Embryonic facial prominence (tissue), 1 donor: Measurements from ENCODE around the gene CCDC27.

Source experiments
- DNase-seq: peaks from one replicate; pipeline ENCODE4 v3.0.0-alpha.2; 2016; ENCODE audit errors: extremely low spot score

The CCDC27 gene

GRCh38 chr1:3774946-3775489, 22.8 kb downstream of the CCDC27 start:
- DNase-seq: no peak

- no peak for DNase-seq
These were observed 23.4 kb downstream of the CCDC27 start for GRCh38 chr1:3775490-3776230.

- no peak for DNase-seq
These were observed 24.1 kb downstream of the CCDC27 start for GRCh38 chr1:3776231-3776961.

- no peak for DNase-seq
These were observed 24.9 kb downstream of the CCDC27 start for GRCh38 chr1:3777078-3777547.

- DNase-seq: no peak
These were observed 25.7 kb downstream of the CCDC27 start for GRCh38 chr1:3777647-3778589.

- no peak for DNase-seq
These were observed 26.5 kb downstream of the CCDC27 start for GRCh38 chr1:3778590-3779264.

- no peak for DNase-seq
These were observed 27.1 kb downstream of the CCDC27 start for GRCh38 chr1:3779265-3779911.

GRCh38 chr1:3779912-3780416, 27.7 kb downstream of the CCDC27 start:
- DNase-seq: no peak

- DNase-seq: no peak
These were observed 28.7 kb downstream of the CCDC27 start for GRCh38 chr1:3780901-3781300.

GRCh38 chr1:3783651-3784474, 31.6 kb downstream of the CCDC27 start:
- DNase-seq: no peak

- no peak for DNase-seq
These were observed 32.8 kb downstream of the CCDC27 start for GRCh38 chr1:3785045-3785444.

- DNase-seq: no peak
These were observed 33.4 kb downstream of the CCDC27 start for GRCh38 chr1:3785456-3786157.

GRCh38 chr1:3786468-3787348, 34.5 kb downstream of the CCDC27 start:
- no peak for DNase-seq

GRCh38 chr1:3787349-3787715, 35.1 kb downstream of the CCDC27 start:
- no peak for DNase-seq

GRCh38 chr1:3787745-3788605, 35.7 kb downstream of the CCDC27 start:
- no peak for DNase-seq

GRCh38 chr1:3788756-3789420, 36.6 kb downstream of the CCDC27 start:
- no peak for DNase-seq
